DND-41 (cell line): ENCODE data around the gene SRD5A2.

ENCODE experiments used
- EZH2 ChIP-seq: IDR thresholded peaks from 3 replicates; pipeline ENCODE4 v1.6.1; 2012; ENCODE audit warnings: borderline replicate concordance, low read depth, mild to moderate bottlenecking, moderate library complexity, low read length, inconsistent platforms; ENCODE audit not compliant: severe bottlenecking
- TF ChIP-seq, protein P1 (sequence below): IDR thresholded peaks from 2 replicates; pipeline ENCODE4 v1.5.1; 2012; ENCODE audit warnings: borderline replicate concordance, low read length, moderate library complexity, mild to moderate bottlenecking; ENCODE audit not compliant: poor library complexity, severe bottlenecking; ENCODE audit errors: extremely low read depth

GRCh38 chr2:31606509-31606908 lies 25.8 kb upstream of the SRD5A2 start:
- TF ChIP-seq, protein P1, sequence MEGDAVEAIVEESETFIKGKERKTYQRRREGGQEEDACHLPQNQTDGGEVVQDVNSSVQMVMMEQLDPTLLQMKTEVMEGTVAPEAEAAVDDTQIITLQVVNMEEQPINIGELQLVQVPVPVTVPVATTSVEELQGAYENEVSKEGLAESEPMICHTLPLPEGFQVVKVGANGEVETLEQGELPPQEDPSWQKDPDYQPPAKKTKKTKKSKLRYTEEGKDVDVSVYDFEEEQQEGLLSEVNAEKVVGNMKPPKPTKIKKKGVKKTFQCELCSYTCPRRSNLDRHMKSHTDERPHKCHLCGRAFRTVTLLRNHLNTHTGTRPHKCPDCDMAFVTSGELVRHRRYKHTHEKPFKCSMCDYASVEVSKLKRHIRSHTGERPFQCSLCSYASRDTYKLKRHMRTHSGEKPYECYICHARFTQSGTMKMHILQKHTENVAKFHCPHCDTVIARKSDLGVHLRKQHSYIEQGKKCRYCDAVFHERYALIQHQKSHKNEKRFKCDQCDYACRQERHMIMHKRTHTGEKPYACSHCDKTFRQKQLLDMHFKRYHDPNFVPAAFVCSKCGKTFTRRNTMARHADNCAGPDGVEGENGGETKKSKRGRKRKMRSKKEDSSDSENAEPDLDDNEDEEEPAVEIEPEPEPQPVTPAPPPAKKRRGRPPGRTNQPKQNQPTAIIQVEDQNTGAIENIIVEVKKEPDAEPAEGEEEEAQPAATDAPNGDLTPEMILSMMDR, result no peak
- no peak for TF ChIP-seq EZH2
